Neural cell (in vitro differentiated cells): ENCODE measurements around the gene HCRTR2. TPM values are rescaled to one million over a fixed set of nuclear protein-coding genes. Genes with fewer than 3 reads are reported as not detected.

Source experiments
- H2AFZ ChIP-seq: fragments of 200-600, 300-800 bp; sonication (generic), shearing (Covaris generic); 2 replicates; pipeline ENCODE4 v1.6.0; 2014; ENCODE audit warnings: low read depth, mild to moderate bottlenecking, antibody characterized with exemption, low read length, moderate library complexity
- H3F3A ChIP-seq: fragments of 200-600 bp; shearing (Covaris generic); 2 replicates; pipeline ENCODE4 v1.6.1; 2016; ENCODE audit warnings: mild to moderate bottlenecking, moderate library complexity, mixed read lengths, antibody characterized with exemption, low read length; ENCODE audit not compliant: insufficient read depth, poor library complexity, severe bottlenecking
- H3K27ac ChIP-seq: fragments of 200-600, 300-800 bp; sonication (generic), shearing (Covaris generic); 2 replicates; pipeline ENCODE4 v1.5.1; 2014; ENCODE audit warnings: mild to moderate bottlenecking, low read length, moderate library complexity
- H3K27me3 ChIP-seq: fragments of 300-800, 200-600 bp; sonication (generic), shearing (Covaris generic); 2 replicates; pipeline ENCODE4 v1.6.0; 2014; ENCODE audit warnings: mild to moderate bottlenecking, low read depth, low read length, moderate library complexity; ENCODE audit not compliant: insufficient read depth
- H3K36me3 ChIP-seq: fragments of 300-800, 200-600 bp; sonication (generic), shearing (Covaris generic); 2 replicates; pipeline ENCODE4 v1.5.1; 2014; ENCODE audit warnings: mild to moderate bottlenecking, antibody characterized with exemption, low read length, moderate library complexity; ENCODE audit not compliant: insufficient read depth
- H3K4me2 ChIP-seq: fragments of 300-800, 200-600 bp; sonication (generic), shearing (Covaris generic); 2 replicates; pipeline ENCODE4 v1.6.0; 2014; ENCODE audit warnings: mild to moderate bottlenecking, low read length
- H3K4me3 ChIP-seq: fragments of 300-800, 200-600 bp; sonication (generic), shearing (Covaris generic); 2 replicates; pipeline ENCODE4 v1.5.1; 2014; ENCODE audit warnings: mild to moderate bottlenecking, low read length, moderate library complexity
- H3K79me2 ChIP-seq: fragments of 200-600 bp; shearing (Covaris generic); replicated peaks from 2 replicates; pipeline ENCODE4 v1.6.0; 2014; ENCODE audit warnings: mild to moderate bottlenecking, low read length, moderate library complexity; ENCODE audit not compliant: insufficient read depth
- H3K9ac ChIP-seq: fragments of 300-800, 200-600 bp; sonication (generic), shearing (Covaris generic); 2 replicates; pipeline ENCODE4 v1.6.1; 2016; ENCODE audit warnings: mild to moderate bottlenecking, low read length, mixed read lengths
- H3K9me2 ChIP-seq: fragments of 200-600 bp; shearing (Covaris generic); 2 replicates; pipeline ENCODE4 v1.6.1; 2016; ENCODE audit warnings: mild to moderate bottlenecking, low read length, mixed read lengths; ENCODE audit not compliant: insufficient read depth
- H3K9me3 ChIP-seq: fragments of 200-600, 300-800 bp; sonication (generic), shearing (Covaris generic); 2 replicates; pipeline ENCODE4 v1.6.1; 2016; ENCODE audit warnings: mild to moderate bottlenecking, mixed run types, low read length, moderate library complexity, mixed read lengths
- H4K20me1 ChIP-seq: fragments of 200-600 bp; shearing (Covaris generic); 2 replicates; pipeline ENCODE4 v1.6.1; 2016; ENCODE audit warnings: mild to moderate bottlenecking, mixed run types; ENCODE audit not compliant: insufficient read depth
- CTCF ChIP-seq: fragments of 450-650 bp; IDR thresholded peaks from 2 replicates; pipeline ENCODE4 v1.5.1; 2014; ENCODE audit warnings: antibody characterized with exemption, mild to moderate bottlenecking, moderate library complexity; ENCODE audit not compliant: poor library complexity, severe bottlenecking
- EP300 ChIP-seq: fragments of 450-650 bp; conservative IDR thresholded peaks from 2 replicates; pipeline ENCODE4 v1.6.1; 2014; ENCODE audit warnings: antibody characterized with exemption, mild to moderate bottlenecking, moderate library complexity; ENCODE audit not compliant: poor library complexity, severe bottlenecking
- EZH2 ChIP-seq: fragments of 200-600, 300-800 bp; shearing (Covaris generic), sonication (generic); IDR thresholded peaks from 2 replicates; pipeline ENCODE4 v1.6.1; 2014; ENCODE audit warnings: antibody characterized with exemption, low read length, borderline replicate concordance, mild to moderate bottlenecking; ENCODE audit not compliant: insufficient read depth, poor library complexity, severe bottlenecking
- MXI1 ChIP-seq: fragments of 450-650 bp; conservative IDR thresholded peaks from 2 replicates; pipeline ENCODE4 v1.6.1; 2014; ENCODE audit warnings: antibody characterized with exemption, mild to moderate bottlenecking; ENCODE audit not compliant: poor library complexity, severe bottlenecking
- POLR2AphosphoS5 ChIP-seq: IDR thresholded peaks from 2 replicates; pipeline ENCODE4 v1.6.1; 2012
- RAD21 ChIP-seq: fragments of 450-650 bp; conservative IDR thresholded peaks from 2 replicates; pipeline ENCODE4 v1.6.1; 2014; ENCODE audit warnings: antibody characterized with exemption, mild to moderate bottlenecking, moderate library complexity
- REST ChIP-seq: IDR thresholded peaks from 2 replicates; pipeline ENCODE4 v1.6.1; 2012; ENCODE audit warnings: borderline replicate concordance
- SMC3 ChIP-seq: fragments of 450-650 bp; conservative IDR thresholded peaks from 2 replicates; pipeline ENCODE4 v1.6.1; 2014; ENCODE audit warnings: antibody characterized with exemption, mild to moderate bottlenecking, moderate library complexity; ENCODE audit not compliant: poor library complexity
- TAF1 ChIP-seq: IDR thresholded peaks from 2 replicates; pipeline ENCODE4 v1.6.1; 2012; ENCODE audit warnings: low read depth
- polyA plus RNA-seq: library from polyadenylated mRNA; depleted of rRNA; stranded (reverse); fragments of >200 nt; gene quantifications from 2 replicates; pipeline ENCODE4 v1.2.3, GENCODE V29; 2014

HCRTR2 gene
- polyA plus RNA-seq, 1 donor from 2014 or later = 8.1 TPM

- Histone ChIP-seq H3K9me2 (no peaks in the 10 kb centered on the region), H4K20me1 (no peaks in the 10 kb centered on the region), H3K27me3 (no peaks in the 10 kb centered on the region), H3K36me3 (no peaks in the 10 kb centered on the region), H3K79me2 (no peaks in the 10 kb centered on the region), H2AFZ (no peak overlapping the region), H3K9ac (no peak overlapping the region), H3F3A (no peaks in the 10 kb centered on the region), H3K4me2 (no peak overlapping the region), H3K9me3 (no peaks in the 10 kb centered on the region), H3K27ac (no peak overlapping the region), H3K4me3 (no peak overlapping the region)
- TF ChIP-seq EZH2 = no peak
- TF ChIP-seq MXI1 = no peak
- TF ChIP-seq EP300 = no peak
These were observed 125.1 kb downstream of the HCRTR2 start for GRCh38 chr6:55299286-55299985.

GRCh38 chr6:55304747-55305146 is 130.4 kb downstream of the HCRTR2 start:
- Histone ChIP-seq H3K36me3 (no peaks in the 10 kb centered on the region), H4K20me1 (no peaks in the 10 kb centered on the region), H3K79me2 (no peaks in the 10 kb centered on the region), H3K9ac (no peak overlapping the region), H3F3A (no peaks in the 10 kb centered on the region), H2AFZ (no peak overlapping the region), H3K9me2 (no peaks in the 10 kb centered on the region), H3K9me3 (no peaks in the 10 kb centered on the region), H3K27ac (no peak overlapping the region), H3K4me3 (no peak overlapping the region), H3K4me2 (no peak overlapping the region), H3K27me3 (no peaks in the 10 kb centered on the region)
- TF ChIP-seq RAD21 (no peak), REST (no peak), MXI1 (no peak), TAF1 (no peak), POLR2AphosphoS5 (no peak), EZH2 (no peak), CTCF (no peak), SMC3 (no peak), EP300 (no peak)
